Measurements from ENCODE around the gene PITRM1. TPM values are rescaled to one million over a fixed set of nuclear protein-coding genes. Genes with fewer than 3 reads are reported as not detected.

PITRM1 gene
- total and polyA plus RNA-seq, 2 donors (not counting 3 experiments of a cell fraction or from before 2014, with no cell fraction given): 83.2 to 145 TPM

DNA sequence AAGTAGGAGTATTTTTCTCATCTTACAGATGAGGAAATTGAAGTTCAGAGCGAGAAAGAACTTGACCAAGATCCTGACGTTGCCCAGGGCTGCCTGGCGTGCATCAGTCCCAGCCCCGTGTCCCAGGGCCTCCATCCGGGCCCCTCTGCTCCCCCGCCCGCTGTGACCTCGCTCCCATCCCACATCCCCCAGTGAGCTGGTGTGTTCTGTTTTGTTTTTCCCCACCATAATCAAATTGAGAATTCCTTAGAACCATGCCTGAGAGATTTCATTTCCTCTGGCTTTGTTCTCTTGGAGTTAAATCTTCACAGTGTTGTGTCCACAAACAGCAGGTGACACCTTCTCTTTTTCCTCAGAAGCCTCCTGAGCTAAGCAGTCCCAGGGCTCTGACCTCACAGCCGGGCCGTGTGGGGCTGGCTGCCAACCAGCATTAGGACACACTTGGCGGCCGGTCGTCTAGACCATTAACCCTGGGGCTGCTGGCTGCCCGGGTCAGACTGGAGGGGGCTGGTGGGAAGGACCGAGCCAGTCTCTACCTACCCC lies 60.9 kb downstream of the PITRM1 start:
- no peak for FAIRE-seq
- H3K36me3 ChIP-seq (ENCODE audit: control insufficient read depth in 2 of 2, extremely low read depth in 1 of 2, insufficient read depth in 2 of 2, low read length in 2 of 2): peaks cover 34 to 64% of the 10 kb centered on the region in 2 experiments
- POLR2A ChIA-PET: no interaction called here

More for the DNA sequence above, 60.9 kb downstream of the PITRM1 start:
- BruUV-seq (replicated peaks): no TSS peak
- H3K4me1 ChIP-seq (ENCODE audit: control insufficient read depth, extremely low read depth, insufficient read depth, low read length): no peaks in the 10 kb centered on the region
- peaks cover 15% of the 10 kb centered on the region for H3K79me2 ChIP-seq (ENCODE audit: control insufficient read depth, insufficient read depth, low read length)
- intact Hi-C loops (cut with micrococcal nuclease) (no loop called here), dilution Hi-C loops (cut with MboI; ENCODE audit: extremely low pct_ligation_motif_present, low sequenced_read_pairs) (no loop called here)
- no peaks in the 10 kb centered on the region for H3K27me3 ChIP-seq (ENCODE audit: control insufficient read depth in 2 of 2, insufficient read depth in 2 of 2, low read length in 2 of 2)
- no peaks in the 10 kb centered on the region for H3K9me3 ChIP-seq (replicated peaks; ENCODE audit: control insufficient read depth, insufficient read depth, low read length)
- no peak for DNase-seq (ENCODE audit: low read depth, low spot score)
- TF ChIP-seq POLR2A (IDR thresholded peaks at IDR 0.05; ENCODE audit: low read depth, low read length) (no peak), JUN (IDR thresholded peaks at IDR 0.05; ENCODE audit: borderline replicate concordance, insufficient read depth, insufficient read length, low read depth) (no peak), MYC (IDR thresholded peaks at IDR 0.05; ENCODE audit: low read depth, low read length) (no peak), EZH2 (IDR thresholded peaks at IDR 0.05; ENCODE audit: borderline replicate concordance, low read depth, low read length, severe bottlenecking) (no peak), FOS (IDR thresholded peaks at IDR 0.05; ENCODE audit: borderline replicate concordance, insufficient read depth, low read length) (no peak), POLR2AphosphoS5 (IDR thresholded peaks at IDR 0.05; ENCODE audit: insufficient read depth, low read depth, low read length) (no peak), GATA2 (IDR thresholded peaks at IDR 0.05; ENCODE audit: insufficient read depth, insufficient read length, low read depth, low read length) (no peak)
- TF ChIP-seq, protein P1, sequence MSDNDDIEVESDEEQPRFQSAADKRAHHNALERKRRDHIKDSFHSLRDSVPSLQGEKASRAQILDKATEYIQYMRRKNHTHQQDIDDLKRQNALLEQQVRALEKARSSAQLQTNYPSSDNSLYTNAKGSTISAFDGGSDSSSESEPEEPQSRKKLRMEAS (IDR thresholded peaks at IDR 0.05; ENCODE audit: insufficient read depth, insufficient read length): no peak
- TF ChIP-seq, protein P2, sequence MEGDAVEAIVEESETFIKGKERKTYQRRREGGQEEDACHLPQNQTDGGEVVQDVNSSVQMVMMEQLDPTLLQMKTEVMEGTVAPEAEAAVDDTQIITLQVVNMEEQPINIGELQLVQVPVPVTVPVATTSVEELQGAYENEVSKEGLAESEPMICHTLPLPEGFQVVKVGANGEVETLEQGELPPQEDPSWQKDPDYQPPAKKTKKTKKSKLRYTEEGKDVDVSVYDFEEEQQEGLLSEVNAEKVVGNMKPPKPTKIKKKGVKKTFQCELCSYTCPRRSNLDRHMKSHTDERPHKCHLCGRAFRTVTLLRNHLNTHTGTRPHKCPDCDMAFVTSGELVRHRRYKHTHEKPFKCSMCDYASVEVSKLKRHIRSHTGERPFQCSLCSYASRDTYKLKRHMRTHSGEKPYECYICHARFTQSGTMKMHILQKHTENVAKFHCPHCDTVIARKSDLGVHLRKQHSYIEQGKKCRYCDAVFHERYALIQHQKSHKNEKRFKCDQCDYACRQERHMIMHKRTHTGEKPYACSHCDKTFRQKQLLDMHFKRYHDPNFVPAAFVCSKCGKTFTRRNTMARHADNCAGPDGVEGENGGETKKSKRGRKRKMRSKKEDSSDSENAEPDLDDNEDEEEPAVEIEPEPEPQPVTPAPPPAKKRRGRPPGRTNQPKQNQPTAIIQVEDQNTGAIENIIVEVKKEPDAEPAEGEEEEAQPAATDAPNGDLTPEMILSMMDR (IDR thresholded peaks at IDR 0.05; ENCODE audit: extremely low read depth in 1 of 2, insufficient read depth in 1 of 2, low read depth in 1 of 2, low read length in 2 of 2): no peak
- no peak overlapping the region for H3K27ac ChIP-seq (ENCODE audit: insufficient read depth, low read depth, low read length)
- H3K9me1 ChIP-seq (replicated peaks; ENCODE audit: control insufficient read depth, extremely low read depth, insufficient read depth, low read length): no peaks in the 10 kb centered on the region
- H2AFZ ChIP-seq (ENCODE audit: low read depth, low read length): no peak overlapping the region
- no peak overlapping the region for H3K4me2 ChIP-seq (ENCODE audit: insufficient read depth, low read length)
- H3K9ac ChIP-seq (replicated peaks; ENCODE audit: extremely low read depth, insufficient read depth, low read length): no peak overlapping the region
- no peaks in the 10 kb centered on the region for H4K20me1 ChIP-seq (replicated peaks; ENCODE audit: control insufficient read depth, extremely low read depth, insufficient read depth, low read length)
- H3K4me3 ChIP-seq (replicated peaks in 1 of 3; ENCODE audit: insufficient read depth in 1 of 3, low read depth in 1 of 3, low read length in 3 of 3): no peak overlapping the region
- CTCF ChIA-PET: interaction anchor here (1.2 to 1.5 kb wide), 2 partner anchors 11 kb away, joined by 3 read pairs; no protein-coding TSS in a partner anchor

Data from endothelial cell of umbilical vein (primary cell).